Mesodermal cell (in vitro differentiated cells): ENCODE measurements around the gene UGT1A9.
"Not testable (repeated sequence)": the region's sequence is repeated elsewhere in the genome, so short reads cannot be mapped to it uniquely, and the experiment has no call there.

Experiments
- H3K27ac ChIP-seq: 2 replicates; pipeline ENCODE4 v1.7.0; 2013; ENCODE audit warnings: mild to moderate bottlenecking, low read depth, low read length, moderate library complexity; ENCODE audit not compliant: severe bottlenecking
- H3K36me3 ChIP-seq: 2 replicates; pipeline ENCODE4 v1.7.1; 2013; ENCODE audit warnings: mild to moderate bottlenecking, low read length, moderate library complexity; ENCODE audit not compliant: control insufficient read depth, insufficient read depth
- H3K4me1 ChIP-seq: one replicate; pipeline ENCODE4 v1.7.1; 2013; ENCODE audit warnings: mild to moderate bottlenecking, low read length; ENCODE audit not compliant: insufficient read depth, control insufficient read depth, poor library complexity, severe bottlenecking
- H3K4me3 ChIP-seq: 2 replicates; pipeline ENCODE4 v1.7.0; 2013; ENCODE audit warnings: low read length, control low read depth, mild to moderate bottlenecking; ENCODE audit not compliant: insufficient read depth, poor library complexity, severe bottlenecking; ENCODE audit errors: extremely low read depth
- H3K9me3 ChIP-seq: 2 replicates; pipeline ENCODE4 v1.7.1; 2013; ENCODE audit warnings: mild to moderate bottlenecking, low read length, moderate library complexity; ENCODE audit not compliant: control insufficient read depth
- whole genome bisulfite sequencing, 2 experiments: methylation state at CpG; one replicate each; pipeline ENCODE4 v1.1.5; 2013; ENCODE audit warnings: missing lambda C conversion rate in 2 of 2; ENCODE audit not compliant: insufficient coverage in 2 of 2; 5-methylcytosine and 5-hydroxymethylcytosine counted together

The UGT1A9 gene

GRCh38 chr2:233693963-233694362 lies 22.3 kb downstream of the UGT1A9 start:
- no peak overlapping the region for H3K4me3 ChIP-seq
- H3K36me3 ChIP-seq = no peaks in the 10 kb centered on the region
- WGBS, 2 experiments = 91 to 100% methylated on average over 5 of the region's 6 CpGs
- no peak overlapping the region for H3K27ac ChIP-seq
- no peaks in the 10 kb centered on the region for H3K4me1 ChIP-seq
- no peaks in the 10 kb centered on the region for H3K9me3 ChIP-seq

- H3K4me1 ChIP-seq = peaks cover 4% of the 10 kb centered on the region
- H3K36me3 ChIP-seq = no peaks in the 10 kb centered on the region
- H3K27ac ChIP-seq = no peak overlapping the region
- H3K4me3 ChIP-seq = no peak overlapping the region
- H3K9me3 ChIP-seq = no peaks in the 10 kb centered on the region
- WGBS, 2 experiments = 68 to 86% methylated on average over 1 to 4 of the region's 4 CpGs
Measured at GRCh38 chr2:233698740-233699139, 27.0 kb downstream of the UGT1A9 start.

GRCh38 chr2:233699424-233700027 lies 27.8 kb downstream of the UGT1A9 start:
- Histone ChIP-seq H3K4me1 (peaks cover 4% of the 10 kb centered on the region), H3K9me3 (no peaks in the 10 kb centered on the region), H3K36me3 (no peaks in the 10 kb centered on the region), H3K4me3 (no peak overlapping the region), H3K27ac (peak overlapping the region; percentile 83)
- 83 to 100% methylated on average over 2 to 3 of the region's 8 CpGs for WGBS, 2 experiments

GRCh38 chr2:233700028-233700635 lies 28.4 kb downstream of the UGT1A9 start:
- H3K4me3 ChIP-seq = no peak overlapping the region
- no peaks in the 10 kb centered on the region for H3K9me3 ChIP-seq
- WGBS, 2 experiments = 100% methylated on average over 1 of the region's 1 CpG; no CpG with 5 or more reads in 1 of the 2 experiments
- H3K4me1 ChIP-seq = peaks cover 4% of the 10 kb centered on the region
- H3K27ac ChIP-seq = peak overlapping the region; percentile 83
- H3K36me3 ChIP-seq = no peaks in the 10 kb centered on the region

GRCh38 chr2:233700842-233701241 lies 29.1 kb downstream of the UGT1A9 start:
- H3K4me1 ChIP-seq, H3K36me3 ChIP-seq, H3K27ac ChIP-seq, H3K9me3 ChIP-seq, H3K4me3 ChIP-seq: not testable (repeated sequence)
- WGBS, 2 experiments = no CpG with 5 or more reads among the region's 5 CpGs

GRCh38 chr2:233702238-233702637 lies 30.5 kb downstream of the UGT1A9 start:
- H3K4me1 ChIP-seq = peaks cover 4% of the 10 kb centered on the region
- no peaks in the 10 kb centered on the region for H3K9me3 ChIP-seq
- no peaks in the 10 kb centered on the region for H3K36me3 ChIP-seq
- 86% methylated on average over 1 of the region's 3 CpGs; no CpG with 5 or more reads in 1 of the 2 experiments for WGBS, 2 experiments
- H3K27ac ChIP-seq = no peak overlapping the region
- H3K4me3 ChIP-seq = no peak overlapping the region

DNA sequence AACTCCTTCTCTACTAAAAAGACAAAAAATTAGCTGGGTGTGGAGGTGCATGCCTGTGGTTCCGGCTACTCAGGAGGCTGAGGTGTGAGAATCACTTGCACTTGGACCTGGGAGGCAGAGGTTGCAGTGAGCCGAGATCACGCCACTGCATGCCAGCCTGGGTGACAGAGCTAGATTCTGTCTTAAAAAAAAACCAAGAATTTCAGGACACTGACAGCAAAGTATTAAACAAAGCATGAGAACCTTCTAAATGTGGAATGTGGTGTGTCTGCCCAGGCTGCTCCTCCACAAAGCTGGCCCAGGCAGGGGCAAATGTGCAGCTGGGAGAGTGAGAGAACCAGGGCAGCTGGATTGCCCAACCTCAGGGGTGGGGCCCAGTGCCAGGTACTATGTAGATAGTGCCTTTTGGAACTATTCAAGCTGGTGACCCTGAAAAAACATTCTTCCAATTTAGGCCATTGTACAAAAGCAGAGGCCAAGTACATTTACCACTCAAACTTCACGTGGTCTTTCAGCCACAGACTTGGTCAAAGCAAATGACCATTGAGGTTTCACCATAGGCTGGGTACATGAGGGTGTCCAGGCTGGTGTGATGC lies 34.3 kb downstream of the UGT1A9 start:
- Histone ChIP-seq H3K36me3 (no peaks in the 10 kb centered on the region), H3K9me3 (no peaks in the 10 kb centered on the region), H3K4me3 (no peak overlapping the region), H3K27ac (no peak overlapping the region), H3K4me1 (peaks cover 4% of the 10 kb centered on the region)
- 64 to 75% methylated on average over 4 of the region's 4 CpGs for WGBS, 2 experiments

- H3K4me3 ChIP-seq = no peak overlapping the region
- H3K27ac ChIP-seq = no peak overlapping the region
- H3K9me3 ChIP-seq = no peaks in the 10 kb centered on the region
- peaks cover 7% of the 10 kb centered on the region for H3K4me1 ChIP-seq
- no peaks in the 10 kb centered on the region for H3K36me3 ChIP-seq
- 20 to 50% methylated on average over 1 of the region's 1 CpG for WGBS, 2 experiments
Measured at GRCh38 chr2:233706720-233707119, 35.0 kb downstream of the UGT1A9 start.

GRCh38 chr2:233707940-233708644 lies 36.4 kb downstream of the UGT1A9 start:
- WGBS, 2 experiments = 91 to 100% methylated on average over 1 to 4 of the region's 10 CpGs
- peaks cover 7% of the 10 kb centered on the region for H3K4me1 ChIP-seq
- no peak overlapping the region for H3K4me3 ChIP-seq
- no peaks in the 10 kb centered on the region for H3K9me3 ChIP-seq
- no peak overlapping the region for H3K27ac ChIP-seq
- H3K36me3 ChIP-seq = no peaks in the 10 kb centered on the region

DNA sequence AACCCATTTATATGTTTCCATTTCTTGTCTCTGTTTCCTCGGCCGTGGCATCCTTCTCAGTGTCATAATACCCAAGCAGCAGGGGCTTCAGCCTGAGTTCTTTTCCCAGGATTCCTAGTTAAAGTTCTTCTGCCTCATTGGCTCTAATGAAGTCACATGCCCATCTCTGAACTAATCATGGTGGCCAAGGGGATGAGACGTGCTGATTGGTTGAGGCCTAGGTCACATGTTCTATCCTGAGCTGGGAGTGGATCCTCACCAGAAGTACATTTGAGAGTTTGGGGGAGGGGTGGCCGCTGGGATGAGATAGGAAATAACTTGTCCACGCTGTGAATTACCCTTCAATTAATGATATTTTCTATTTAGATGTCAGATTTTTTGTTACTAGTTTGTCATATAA lies 37.2 kb downstream of the UGT1A9 start:
- Histone ChIP-seq H3K27ac (no peak overlapping the region), H3K4me1 (peaks cover 7% of the 10 kb centered on the region), H3K4me3 (no peak overlapping the region), H3K9me3 (no peaks in the 10 kb centered on the region), H3K36me3 (no peaks in the 10 kb centered on the region)
- WGBS, 2 experiments = 92 to 96% methylated on average over 3 of the region's 5 CpGs
